PFSK-1 (cell line): ENCODE data around the gene PPM1L.

ENCODE experiments used
- FOXP2 ChIP-seq: optimal IDR thresholded peaks from 2 replicates; pipeline ENCODE3; 2011; ENCODE audit warnings: borderline replicate concordance, control low read depth, inconsistent platforms; ENCODE audit not compliant: insufficient read depth; ENCODE audit errors: extremely low read length, extremely low read depth
- POLR2AphosphoS5 ChIP-seq: IDR thresholded peaks from 2 replicates; pipeline ENCODE4 v1.6.1; 2012; ENCODE audit warnings: low read depth, mild to moderate bottlenecking, control low read depth, low read length, moderate library complexity
- SIN3A ChIP-seq: IDR thresholded peaks from 2 replicates; pipeline ENCODE4 v1.6.1; 2012; ENCODE audit warnings: mild to moderate bottlenecking, low read length, moderate library complexity, borderline replicate concordance; ENCODE audit not compliant: insufficient read depth
- TF ChIP-seq, protein P1 (sequence below), 2 experiments: IDR thresholded peaks; 2 replicates each; pipeline versions ENCODE4 v1.6.1 to v1.8.0; 2011 to 2012; ENCODE audit warnings: low read depth in 2 of 2, low read length in 2 of 2, control low read depth in 1 of 2, inconsistent platforms in 1 of 2, mild to moderate bottlenecking in 1 of 2, moderate library complexity in 1 of 2; ENCODE audit not compliant: insufficient read depth in 1 of 2

DNA sequence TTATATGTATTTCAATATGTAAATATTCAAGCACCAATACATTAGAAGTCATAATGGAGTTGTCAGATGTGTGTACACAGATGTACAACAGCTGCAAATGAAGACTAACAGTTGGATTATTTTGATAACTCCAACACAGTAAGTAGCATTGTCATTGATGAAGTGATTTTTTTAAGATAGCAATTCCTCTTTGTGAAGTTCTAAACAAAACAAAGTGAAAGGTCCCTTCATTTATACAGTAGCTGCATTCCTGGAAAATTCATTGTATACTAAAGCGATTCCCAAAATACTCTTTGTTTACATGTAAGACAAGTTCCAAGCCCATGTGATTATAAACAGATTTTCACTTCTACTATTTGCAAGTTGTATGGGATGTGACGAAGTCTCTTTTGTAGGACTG, 234.4 kb downstream of the PPM1L start:
- TF ChIP-seq, protein P1, sequence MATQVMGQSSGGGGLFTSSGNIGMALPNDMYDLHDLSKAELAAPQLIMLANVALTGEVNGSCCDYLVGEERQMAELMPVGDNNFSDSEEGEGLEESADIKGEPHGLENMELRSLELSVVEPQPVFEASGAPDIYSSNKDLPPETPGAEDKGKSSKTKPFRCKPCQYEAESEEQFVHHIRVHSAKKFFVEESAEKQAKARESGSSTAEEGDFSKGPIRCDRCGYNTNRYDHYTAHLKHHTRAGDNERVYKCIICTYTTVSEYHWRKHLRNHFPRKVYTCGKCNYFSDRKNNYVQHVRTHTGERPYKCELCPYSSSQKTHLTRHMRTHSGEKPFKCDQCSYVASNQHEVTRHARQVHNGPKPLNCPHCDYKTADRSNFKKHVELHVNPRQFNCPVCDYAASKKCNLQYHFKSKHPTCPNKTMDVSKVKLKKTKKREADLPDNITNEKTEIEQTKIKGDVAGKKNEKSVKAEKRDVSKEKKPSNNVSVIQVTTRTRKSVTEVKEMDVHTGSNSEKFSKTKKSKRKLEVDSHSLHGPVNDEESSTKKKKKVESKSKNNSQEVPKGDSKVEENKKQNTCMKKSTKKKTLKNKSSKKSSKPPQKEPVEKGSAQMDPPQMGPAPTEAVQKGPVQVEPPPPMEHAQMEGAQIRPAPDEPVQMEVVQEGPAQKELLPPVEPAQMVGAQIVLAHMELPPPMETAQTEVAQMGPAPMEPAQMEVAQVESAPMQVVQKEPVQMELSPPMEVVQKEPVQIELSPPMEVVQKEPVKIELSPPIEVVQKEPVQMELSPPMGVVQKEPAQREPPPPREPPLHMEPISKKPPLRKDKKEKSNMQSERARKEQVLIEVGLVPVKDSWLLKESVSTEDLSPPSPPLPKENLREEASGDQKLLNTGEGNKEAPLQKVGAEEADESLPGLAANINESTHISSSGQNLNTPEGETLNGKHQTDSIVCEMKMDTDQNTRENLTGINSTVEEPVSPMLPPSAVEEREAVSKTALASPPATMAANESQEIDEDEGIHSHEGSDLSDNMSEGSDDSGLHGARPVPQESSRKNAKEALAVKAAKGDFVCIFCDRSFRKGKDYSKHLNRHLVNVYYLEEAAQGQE (IDR thresholded peaks at IDR 0.05; ENCODE audit: insufficient read depth in 1 of 2, low read depth in 2 of 2, low read length in 2 of 2), result no peak
- no peak for TF ChIP-seq POLR2AphosphoS5
- TF ChIP-seq SIN3A, result no peak
- TF ChIP-seq FOXP2, result no peak
